ENCODE measurements around the gene CCL2.
"Not testable (repeated sequence)": the region's sequence is repeated elsewhere in the genome, so short reads cannot be mapped to it uniquely, and the experiment has no call there.

The CCL2 gene

DNA sequence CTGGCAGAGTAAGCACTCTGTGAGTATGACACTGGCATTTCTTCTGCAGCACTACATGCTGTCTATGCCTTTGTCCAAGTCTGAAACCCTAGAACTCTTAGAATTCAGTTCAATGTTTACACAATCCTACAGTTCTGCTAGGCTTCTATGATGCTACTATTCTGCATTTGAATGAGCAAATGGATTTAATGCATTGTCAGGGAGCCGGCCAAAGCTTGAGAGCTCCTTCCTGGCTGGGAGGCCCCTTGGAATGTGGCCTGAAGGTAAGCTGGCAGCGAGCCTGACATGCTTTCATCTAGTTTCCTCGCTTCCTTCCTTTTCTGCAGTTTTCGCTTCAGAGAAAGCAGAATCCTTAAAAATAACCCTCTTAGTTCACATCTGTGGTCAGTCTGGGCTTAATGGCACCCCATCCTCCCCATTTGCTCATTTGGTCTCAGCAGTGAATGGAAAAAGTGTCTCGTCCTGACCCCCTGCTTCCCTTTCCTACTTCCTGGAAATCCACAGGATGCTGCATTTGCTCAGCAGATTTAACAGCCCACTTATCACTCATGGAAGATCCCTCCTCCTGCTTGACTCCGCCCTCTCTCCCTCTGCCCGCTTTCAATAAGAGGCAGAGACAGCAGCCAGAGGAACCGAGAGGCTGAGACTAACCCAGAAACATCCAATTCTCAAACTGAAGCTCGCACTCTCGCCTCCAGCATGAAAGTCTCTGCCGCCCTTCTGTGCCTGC lies at the start of gene CCL2:
CCL2 (plus strand) TSS at position 635 of the 730 bp plus-strand sequence; CDS start at position 700, 65 bp downstream.
- DNase-seq = peak; percentile 77

DNA sequence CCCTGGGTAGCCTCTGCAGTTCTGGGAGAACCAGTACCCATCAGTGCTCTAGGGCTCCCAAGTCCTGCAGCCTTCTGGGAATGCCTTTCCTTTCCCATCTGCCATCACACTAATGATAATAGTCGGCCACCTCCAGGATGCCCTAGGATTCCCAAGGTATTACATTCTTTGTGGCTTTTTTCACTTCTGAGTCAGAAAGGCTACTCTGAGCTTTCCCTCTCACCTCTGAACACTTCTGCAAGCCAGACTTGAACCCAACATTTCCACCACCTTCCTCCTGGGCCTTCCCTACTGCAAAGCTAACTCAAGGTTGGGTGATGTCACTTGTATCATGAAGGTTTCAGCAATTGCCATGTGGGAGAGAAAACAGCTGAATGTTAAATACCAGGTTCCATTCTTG lies 49.7 kb upstream of the CCL2 start:
- no peak for DNase-seq

DNA sequence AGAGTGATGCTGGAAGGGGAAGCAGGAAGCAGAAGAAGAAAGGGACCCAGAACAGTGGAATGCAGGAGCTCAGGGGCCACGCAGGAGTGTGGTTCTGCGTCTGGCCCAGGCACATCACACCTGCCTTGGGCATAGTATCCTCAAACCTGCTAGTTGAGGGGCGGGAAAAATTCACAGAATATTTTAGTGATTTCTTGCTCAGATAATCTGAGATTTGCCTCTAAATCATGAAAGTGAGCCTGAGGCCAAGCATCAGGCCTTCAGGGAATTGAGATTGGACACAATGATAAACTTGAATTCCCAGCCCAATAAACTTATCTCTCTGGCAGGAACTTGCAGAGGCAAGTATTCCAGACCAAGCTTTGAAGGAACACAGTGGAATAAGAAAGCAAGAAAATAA lies 48.5 kb upstream of the CCL2 start:
- no peak for DNase-seq

DNA sequence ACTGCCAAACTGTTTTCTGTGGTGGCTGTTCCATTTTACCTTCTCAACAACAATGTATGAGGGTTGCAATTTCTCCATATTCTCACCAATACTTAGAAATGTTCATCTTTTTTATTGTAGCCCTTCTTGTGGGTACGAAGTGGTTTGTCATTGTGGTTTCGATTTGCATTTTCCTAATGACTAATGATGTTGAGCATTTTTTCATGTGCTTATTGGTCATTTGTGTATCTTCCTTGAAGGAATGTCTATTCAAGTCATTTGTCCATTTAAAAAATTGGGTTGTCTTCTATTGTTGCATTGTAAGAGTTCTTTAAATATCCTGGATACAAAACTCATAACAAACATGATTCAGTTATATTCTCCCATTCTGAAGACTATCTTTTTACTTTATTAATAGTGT lies 47.5 kb upstream of the CCL2 start:
- DNase-seq = no peak

DNA sequence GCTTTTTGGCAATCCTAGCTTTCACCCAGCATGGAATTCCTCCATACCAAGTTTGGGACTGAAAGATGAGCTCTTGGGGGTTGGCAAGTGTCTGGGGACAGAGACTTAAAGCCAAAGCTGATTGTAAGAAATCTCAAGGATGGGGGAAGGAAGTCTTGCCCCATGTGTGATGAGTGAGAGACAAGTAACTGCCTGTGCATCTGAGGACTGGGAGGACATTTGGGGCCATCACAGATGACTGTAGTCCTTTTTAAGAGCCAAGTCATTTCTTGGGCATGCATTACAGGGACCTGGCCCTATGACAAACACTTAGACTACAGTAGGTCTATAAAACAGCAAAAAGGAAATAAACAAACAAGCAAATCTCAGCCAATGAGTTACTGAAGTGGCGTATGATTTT lies 36.3 kb upstream of the CCL2 start:
- DNase-seq = no peak

DNA sequence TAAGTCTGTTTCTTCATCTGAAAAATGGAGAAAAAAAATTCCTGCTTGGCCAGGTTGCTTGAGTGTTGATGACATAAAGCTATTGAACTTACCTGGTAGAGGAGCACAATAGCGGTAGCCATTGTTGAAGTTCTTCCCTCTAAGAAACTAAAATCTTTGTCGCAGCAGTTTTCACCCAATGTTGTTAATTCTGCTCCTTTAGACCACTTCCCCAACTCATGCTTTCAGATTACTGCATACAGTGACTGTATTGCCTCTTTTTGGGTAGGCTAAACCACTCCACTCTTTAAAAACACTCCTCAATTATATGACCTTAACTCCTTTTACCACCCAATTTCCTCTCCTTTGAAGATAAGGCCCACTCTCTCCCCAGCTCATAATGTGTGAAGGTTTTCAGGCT lies 35.7 kb upstream of the CCL2 start:
- no peak for DNase-seq

DNA sequence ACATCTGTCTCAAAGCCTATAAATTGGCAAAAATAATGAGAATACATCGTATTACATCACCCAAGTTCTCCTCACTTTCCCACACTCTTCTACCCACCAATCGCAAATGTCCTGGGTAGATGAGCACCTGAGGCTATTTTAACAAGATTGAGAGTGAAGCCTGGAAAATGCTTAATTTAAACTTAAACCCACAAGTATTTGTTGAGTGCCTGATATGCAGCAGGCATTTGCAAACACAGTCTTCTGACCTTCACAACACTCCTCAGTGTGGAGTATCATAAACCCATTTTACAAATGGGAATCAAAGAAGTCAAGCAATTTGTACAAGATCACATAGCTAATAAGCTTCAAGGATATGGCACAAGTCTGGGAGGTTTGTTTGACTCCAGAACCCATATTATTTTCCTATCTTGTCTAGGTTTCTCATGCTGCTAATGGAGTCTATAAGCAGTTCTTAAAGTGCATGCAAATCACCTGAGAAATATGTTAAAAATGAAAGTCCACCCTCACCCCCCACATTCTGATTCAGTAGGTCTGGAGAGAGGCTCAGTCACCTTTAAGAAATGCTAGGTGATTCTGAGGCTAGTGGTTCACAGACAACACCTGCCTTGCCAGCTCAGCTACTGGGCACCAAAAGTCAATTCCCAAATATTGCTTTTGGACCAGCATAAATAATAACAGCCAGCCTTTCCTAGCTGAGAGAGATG lies 34.9 kb upstream of the CCL2 start:
- DNase-seq = no peak

DNA sequence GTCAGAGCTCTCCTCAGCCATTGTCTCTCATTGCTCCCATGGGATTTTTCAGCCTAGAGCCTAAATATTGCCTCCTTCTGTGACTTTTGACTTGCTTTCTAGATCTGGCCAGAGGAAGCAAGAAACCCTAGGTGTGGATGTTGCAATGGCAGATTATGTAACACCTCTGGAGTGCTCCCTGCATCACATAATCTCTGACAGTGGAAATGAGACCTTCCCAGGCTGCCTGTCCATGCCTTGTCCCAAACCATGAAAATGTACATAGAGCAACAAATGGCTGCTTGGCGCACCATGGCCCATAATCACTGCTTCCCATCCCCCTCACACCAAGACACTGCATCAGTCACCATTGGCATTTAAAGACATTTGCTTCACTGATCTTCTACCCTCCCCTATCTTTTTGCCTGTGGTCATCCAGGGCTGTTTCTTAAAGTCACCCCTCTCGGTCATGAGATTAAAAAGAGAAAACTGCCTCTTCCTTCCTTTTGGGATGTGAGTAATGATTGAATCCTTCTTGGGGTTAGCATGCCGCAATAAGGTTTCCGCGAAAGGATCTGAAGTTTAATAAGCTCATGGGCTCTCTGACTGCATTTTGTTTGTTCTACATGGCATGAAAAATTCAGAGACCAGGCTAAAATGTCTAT lies 34.2 kb upstream of the CCL2 start:
- no peak for DNase-seq

DNA sequence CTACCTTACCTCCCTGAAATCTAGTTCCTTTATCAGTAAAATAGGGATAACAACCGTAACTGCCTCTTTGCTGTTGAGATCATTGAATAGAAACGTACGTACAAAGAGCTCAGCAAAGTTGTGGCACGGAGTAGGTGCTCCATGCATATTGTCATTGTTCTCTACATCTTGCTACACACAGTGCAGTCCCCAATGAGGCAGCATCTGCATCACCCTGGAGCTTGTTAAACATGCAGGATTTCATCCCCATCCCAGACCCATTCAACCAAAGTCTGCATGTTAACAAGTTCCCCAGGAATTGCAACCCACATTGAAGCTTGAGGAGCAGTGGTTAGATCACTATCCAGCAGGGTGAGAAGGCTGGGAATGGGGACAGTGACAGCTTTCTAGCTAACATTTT lies 33.7 kb upstream of the CCL2 start:
- no peak for DNase-seq

DNA sequence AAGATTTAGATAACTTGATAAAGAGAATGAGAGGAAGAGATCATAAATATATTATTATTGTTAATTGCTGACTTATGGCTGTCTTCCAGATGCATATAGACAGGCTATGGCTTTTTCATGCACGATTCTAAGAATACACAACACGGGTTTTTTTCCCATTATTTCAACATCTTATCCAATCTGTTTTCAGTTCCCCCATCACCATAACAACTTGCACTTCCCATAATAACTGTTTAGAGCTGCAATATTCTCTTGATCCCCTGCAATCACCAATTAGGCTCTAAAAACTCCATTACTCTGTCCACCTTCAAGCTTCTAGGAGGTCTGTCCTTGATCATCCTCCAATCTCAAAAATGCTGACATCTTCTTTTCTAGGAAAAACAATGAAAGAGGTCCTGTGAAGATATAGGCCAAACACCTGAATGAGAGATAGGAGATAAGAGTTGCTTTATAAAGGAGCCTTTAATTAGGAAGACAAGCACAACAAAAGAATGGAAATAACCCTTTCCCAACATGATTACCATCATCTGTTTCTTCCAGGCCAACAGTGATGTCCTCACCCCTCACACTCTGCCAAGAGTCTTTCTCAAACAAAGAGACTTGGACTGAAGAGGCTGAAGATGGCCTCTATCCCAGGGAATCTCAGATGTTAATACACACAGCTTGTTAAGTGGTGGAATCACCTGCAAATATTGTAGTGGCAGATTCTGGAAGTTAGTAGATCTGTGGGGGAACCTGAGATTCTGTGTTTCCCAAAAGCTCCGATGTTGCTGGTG lies 32.2 kb upstream of the CCL2 start:
- no peak for DNase-seq

DNA sequence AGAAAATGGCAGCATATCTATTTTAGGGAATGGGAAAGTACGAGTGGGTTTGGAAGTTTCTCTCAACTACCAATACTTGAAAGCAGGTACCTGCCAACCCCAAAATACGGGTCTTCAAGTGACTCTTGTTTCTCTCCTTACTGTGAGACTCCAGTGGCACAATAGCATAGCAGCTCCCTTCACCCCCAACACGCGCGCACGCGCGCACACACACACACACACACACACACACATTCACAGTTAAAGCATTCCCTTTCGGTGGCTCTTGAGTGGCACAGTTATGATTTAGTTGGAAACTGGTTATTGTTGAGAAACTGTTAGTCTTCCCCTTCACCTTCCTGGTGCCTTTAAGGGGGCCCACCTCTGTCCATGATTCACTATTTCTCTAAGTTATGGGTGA lies 30.0 kb upstream of the CCL2 start:
- DNase-seq = no peak

DNA sequence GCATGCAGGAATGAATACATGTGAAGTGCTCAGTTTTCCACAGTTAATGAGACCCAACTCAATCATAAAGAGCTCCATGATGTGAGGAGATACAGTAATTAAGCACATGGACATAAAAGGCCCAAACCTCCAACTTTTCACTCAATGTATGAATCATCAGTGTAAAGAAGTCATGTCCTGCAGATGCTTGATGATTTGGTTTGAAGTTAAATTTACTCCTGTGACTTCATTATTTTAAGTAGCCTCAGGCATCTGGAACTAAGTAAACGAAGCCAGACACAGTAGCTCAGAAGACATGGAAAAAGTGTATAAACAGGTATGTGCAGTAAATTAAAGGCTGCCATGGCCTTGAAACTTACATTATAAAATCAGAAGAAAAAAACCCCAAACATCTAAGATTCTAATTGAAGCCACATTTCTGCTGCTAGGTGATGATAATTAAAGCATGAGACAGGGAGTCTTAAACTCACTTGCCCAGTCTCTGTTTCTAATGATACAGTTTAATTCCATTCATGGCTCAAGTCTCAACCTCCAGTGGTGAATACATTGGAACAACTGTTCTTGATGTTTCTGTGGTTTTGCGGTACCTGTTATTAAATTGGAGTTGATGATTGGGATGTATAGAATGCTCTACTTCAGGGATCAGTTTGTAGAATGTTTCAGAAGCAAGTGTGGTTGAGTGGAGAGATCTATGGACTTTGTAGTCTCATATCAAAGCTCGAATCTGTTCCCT lies 28.9 kb upstream of the CCL2 start:
- no peak for DNase-seq

DNA sequence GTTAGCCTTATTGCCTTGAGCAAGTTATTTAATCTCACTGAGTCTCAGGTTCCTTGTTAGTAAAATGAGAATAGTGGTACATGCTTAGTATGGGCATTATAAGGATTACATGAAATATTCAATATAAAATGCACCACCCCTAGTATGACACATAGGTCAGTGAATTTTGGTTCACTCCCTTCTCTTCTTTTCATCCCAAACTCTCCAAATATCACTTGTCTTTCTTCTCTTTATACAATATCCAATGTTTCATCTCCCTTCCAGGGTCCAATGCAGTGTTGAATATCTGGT lies 28.4 kb upstream of the CCL2 start:
- no peak for DNase-seq

DNA sequence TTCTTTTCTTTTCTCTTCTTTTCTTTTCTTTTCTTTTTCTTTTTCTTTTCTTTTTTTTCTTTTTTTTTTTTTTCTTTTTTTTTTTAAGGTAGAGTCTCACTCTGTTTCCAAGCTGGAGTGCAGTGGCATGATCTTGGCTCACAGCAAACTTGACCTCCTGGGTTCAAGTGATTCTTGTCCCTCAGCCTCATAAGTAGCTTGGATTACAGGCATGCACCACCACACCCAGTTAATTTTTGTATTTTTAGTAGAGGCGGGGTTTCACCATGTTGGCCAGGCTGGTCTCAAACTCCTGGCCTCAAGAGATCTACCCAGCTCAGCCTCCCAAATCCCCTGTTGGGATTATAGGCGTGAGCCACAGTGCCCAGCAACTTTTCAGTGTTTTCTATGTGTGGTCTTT lies 27.8 kb upstream of the CCL2 start:
- DNase-seq = not testable (repeated sequence)

DNA sequence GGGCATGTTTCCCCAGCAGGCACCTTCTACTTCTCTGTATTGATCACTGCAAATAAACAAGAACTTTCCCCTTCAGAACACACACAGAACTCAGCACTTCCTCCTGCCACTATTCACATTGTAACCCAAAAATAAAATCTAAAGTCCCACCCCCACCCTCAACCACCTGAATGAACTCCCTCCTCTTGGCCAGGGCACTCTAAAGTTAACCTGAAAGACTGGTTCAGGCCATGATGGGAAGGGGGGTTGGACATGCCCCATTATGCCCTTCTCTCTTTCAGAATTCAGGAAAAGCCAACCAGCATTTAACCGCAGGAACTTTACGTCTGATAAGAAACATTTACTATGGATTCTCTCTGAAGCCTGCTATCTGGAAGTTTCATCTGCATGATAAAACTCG lies 27.4 kb upstream of the CCL2 start:
- DNase-seq = no peak

DNA sequence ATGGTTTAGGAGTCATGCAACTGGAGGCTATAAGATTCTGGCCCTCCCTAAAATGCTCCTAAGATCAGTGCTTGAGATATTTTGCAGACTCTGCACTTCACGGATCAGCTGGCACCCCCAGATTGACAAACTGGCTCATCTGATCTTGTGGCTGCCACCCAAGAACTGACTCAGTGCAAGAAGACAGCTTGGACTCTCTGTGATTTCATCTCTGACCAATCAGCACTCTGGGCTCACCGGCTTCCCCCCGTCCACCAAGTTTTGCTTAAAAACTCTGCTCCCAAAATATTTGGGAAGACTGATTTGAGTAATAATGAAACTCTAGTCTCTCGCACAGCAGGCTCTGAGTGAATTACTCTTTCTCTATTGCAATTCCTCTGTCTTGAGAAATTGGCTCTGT lies 26.3 kb upstream of the CCL2 start:
- no peak for DNase-seq

DNA sequence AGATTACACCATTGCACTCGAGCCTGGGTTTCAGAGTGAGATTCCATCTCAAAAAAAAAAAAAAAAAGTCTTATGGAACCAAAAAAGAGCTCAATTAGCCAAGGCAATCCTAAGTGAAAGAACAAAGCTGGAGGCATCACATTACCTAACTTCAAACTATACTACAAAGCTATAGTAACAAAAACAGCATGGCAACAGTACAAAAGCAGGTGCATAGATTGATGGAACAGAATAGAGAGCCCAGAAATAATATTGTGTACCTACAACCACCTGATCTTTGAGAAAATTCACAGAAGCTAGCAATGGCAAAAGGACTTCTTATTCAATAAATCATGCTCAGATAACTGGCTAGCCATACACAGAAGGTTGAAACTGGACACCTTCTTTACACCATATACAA lies 24.7 kb upstream of the CCL2 start:
- no peak for DNase-seq

DNA sequence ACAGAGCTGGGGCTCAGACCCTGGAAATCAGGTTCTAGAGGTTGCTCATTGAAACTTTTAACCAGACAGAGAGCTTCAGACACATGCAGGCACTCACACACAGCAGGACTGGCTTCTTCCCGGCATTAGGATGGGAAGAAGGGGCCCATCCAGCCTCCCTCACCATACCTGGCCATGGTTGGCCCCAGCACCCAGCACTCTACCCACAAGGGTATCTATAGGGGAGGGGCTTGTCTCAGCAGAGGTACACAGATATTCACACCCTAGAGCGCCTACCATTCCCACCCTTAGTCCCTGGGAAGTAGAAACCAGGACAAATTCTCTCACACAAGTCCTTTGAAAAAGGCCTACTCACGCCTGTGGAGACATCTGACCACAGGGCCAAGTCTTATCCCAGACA lies 20.5 kb upstream of the CCL2 start:
- no peak for DNase-seq

DNA sequence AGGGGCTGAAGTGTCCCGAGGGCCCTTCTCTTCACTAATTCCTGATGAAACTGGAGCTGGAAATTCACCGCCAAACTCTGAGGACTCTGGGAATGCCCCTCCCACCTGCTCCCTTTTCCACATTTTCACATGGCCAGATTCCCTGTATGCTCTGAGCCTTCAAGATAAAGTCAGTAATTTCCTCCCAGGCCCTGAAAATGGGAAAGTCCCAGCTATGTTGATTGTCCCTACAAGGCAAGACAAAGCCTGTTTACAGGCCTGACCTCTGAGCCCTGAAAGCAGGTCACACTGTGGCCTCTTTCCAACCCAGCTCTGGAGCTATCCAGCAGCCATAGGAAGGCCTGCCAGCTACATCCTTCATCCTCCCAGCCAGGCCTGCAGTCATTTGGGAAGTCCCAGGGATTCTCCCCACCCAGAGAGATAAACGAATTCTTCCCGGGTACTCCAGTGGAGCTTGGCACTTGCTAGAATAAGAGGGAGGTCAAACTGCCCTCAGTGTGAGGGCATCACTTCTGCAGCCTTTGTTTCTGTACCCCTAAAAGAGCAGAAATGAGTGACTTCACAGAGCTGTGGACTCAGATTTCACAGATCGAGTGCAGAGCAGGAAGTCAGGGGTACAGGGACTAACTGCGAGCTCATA lies 19.6 kb upstream of the CCL2 start:
- no peak for DNase-seq

DNA sequence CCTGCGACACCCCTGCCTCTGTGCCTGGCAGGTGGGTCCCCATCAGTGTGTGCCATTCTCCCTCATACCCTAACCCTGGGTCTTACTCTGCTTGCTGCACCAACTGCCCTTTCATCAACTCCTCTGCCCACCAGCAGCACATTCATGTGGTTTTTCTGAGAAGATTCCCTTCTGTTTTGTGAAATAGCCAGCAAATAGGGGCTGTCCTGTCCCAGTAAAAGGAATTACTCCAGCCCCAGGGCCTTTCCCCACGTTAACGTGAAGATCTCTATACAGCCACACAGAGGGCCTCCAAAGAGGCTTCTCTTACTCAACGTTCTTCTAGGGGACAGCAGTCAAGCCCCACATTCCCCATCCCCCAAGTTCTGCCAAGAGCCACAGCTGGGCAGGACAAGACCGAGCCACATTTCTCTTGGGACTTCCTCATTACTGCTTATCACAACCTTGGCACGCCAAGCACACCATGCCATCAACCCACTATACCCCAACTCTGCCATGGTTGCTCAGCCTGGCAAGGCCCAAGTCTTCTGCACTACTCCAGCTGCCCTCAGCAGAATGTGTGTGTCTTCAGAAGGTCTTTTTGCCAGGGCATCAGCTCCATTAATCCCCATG lies 18.7 kb upstream of the CCL2 start:
- no peak for DNase-seq

DNA sequence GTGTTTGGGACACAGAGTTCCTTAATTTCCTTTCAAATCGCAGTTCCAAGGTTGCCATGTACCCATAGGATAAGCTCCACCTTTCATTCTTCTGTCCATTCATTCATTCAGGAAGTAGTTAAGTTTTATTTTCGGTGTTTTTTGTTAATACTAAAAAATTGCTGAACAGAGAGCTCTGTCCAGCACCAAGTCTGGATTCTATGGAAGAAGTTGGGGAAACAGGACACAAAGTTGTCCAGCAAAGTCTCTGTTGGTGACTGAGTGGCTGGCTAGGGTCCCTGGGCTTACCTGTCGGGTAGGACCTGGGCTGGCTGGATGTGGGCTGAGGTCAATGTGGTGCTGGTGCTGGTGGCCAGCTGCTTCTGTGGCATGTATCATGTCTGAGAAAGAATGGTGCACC lies 17.6 kb upstream of the CCL2 start:
- DNase-seq = no peak

DNA sequence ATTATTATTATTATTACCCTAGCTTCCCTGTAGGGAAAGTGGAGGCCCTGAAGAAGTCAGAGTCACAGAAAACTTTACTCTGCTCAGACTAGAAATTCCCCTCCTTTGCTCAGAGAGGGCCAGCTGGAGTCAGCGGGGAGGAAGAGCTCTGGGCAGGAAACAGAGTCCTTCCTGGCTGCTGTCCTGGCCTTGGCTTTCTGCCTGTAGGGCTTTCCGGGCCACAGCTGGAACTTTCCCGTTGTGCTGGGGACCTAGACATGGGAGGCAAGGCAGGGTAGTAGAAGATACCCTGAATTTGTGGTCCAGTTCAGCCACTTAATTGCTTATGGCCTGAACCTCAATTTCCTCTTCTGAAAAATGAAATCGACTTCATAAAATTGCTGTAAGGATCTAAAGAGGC lies 14.0 kb upstream of the CCL2 start:
- no peak for DNase-seq
